Progenitor cell of endocrine pancreas (in vitro differentiated cells): Measurements from ENCODE around the gene CASP12. TPM values are rescaled to one million over a fixed set of nuclear protein-coding genes. Genes with fewer than 3 reads are reported as not detected.

ENCODE experiments used
- DNase-seq: peaks from one replicate; pipeline ENCODE4 v3.0.0; 2021; ENCODE audit warnings: low spot score; ENCODE audit not compliant: unreplicated experiment
- H3K27ac Mint-ChIP-seq: 2 replicates; pipeline ENCODE4 v1.8.0; 2021; ENCODE audit warnings: mild to moderate bottlenecking, moderate library complexity, mixed read lengths
- H3K27me3 Mint-ChIP-seq: 2 replicates; pipeline ENCODE4 v1.8.0; 2021; ENCODE audit warnings: mixed read lengths
- H3K36me3 Mint-ChIP-seq: 2 replicates; pipeline ENCODE4 v1.8.0; 2022; ENCODE audit warnings: mixed read lengths; ENCODE audit not compliant: insufficient read depth
- H3K4me1 Mint-ChIP-seq: 2 replicates; pipeline ENCODE4 v1.8.0; 2021; ENCODE audit warnings: low read depth, mixed read lengths
- H3K4me3 Mint-ChIP-seq: 2 replicates; pipeline ENCODE4 v1.8.0; 2021; ENCODE audit warnings: low read depth, mild to moderate bottlenecking, moderate library complexity, mixed read lengths
- H3K9me3 Mint-ChIP-seq: 2 replicates; pipeline ENCODE4 v1.8.0; 2021; ENCODE audit warnings: low read depth, mixed read lengths
- total RNA-seq: library from RNA; stranded (reverse); gene quantifications from 2 replicates; pipeline ENCODE4 v1.2.1, GENCODE V29; 2021
- TF ChIP-seq, protein P1 (sequence below): fragments of 200-600 bp; sonication (generic); IDR thresholded peaks from one replicate; pipeline ENCODE4 v1.5.0; 2021; ENCODE audit warnings: antibody characterized with exemption, mild to moderate bottlenecking; ENCODE audit not compliant: unreplicated experiment

Gene CASP12
- total RNA-seq, 1 donor from 2014 or later, result not detected

DNA sequence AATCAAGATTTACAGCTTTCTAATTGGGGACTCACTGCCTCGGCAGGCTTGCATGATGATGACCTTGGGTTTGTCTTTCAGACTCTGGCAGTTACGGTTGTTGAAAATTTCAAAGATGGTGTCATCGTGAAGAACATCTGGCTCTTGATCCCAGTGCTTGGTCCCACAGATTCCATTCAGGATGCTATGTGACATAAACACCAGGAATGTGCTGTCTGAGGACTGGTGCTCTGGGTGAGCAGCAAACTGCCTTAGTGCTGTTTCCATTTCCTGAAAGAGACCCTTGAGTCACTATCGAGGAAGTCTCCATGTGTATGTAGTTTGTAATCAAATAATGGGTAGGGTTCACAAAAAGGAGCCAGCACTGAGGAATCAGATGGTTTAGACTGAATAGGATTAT is 7.1 kb downstream of the CASP12 start:
- Mint-ChIP-seq H3K27ac (no peak overlapping the region), H3K4me1 (peaks cover 1% of the 10 kb centered on the region), H3K27me3 (no peaks in the 10 kb centered on the region), H3K9me3 (no peaks in the 10 kb centered on the region), H3K4me3 (no peak overlapping the region), H3K36me3 (no peaks in the 10 kb centered on the region)
- TF ChIP-seq, protein P1, sequence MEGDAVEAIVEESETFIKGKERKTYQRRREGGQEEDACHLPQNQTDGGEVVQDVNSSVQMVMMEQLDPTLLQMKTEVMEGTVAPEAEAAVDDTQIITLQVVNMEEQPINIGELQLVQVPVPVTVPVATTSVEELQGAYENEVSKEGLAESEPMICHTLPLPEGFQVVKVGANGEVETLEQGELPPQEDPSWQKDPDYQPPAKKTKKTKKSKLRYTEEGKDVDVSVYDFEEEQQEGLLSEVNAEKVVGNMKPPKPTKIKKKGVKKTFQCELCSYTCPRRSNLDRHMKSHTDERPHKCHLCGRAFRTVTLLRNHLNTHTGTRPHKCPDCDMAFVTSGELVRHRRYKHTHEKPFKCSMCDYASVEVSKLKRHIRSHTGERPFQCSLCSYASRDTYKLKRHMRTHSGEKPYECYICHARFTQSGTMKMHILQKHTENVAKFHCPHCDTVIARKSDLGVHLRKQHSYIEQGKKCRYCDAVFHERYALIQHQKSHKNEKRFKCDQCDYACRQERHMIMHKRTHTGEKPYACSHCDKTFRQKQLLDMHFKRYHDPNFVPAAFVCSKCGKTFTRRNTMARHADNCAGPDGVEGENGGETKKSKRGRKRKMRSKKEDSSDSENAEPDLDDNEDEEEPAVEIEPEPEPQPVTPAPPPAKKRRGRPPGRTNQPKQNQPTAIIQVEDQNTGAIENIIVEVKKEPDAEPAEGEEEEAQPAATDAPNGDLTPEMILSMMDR, result no peak
- DNase-seq, result no peak

DNA sequence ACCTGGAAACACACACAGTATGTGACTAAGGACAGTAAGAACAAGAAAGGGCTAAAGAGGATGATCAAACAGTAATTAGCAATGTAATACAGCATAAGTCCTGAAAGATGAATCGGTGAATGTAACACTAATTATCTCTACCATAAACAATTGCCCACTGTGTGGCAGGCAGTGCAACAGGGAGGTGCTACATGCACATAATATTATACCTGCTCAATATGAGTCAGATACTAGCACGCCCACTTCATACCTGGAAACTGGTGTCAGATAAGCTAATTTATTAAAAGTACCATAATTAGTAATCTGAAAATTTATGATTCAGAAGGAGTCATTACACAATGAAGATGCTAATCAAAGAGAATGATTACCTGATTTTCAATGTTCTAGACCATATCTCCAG is 14.9 kb downstream of the CASP12 start:
- TF ChIP-seq, protein P1, result no peak
- Mint-ChIP-seq H3K4me3 (no peak overlapping the region), H3K27me3 (no peaks in the 10 kb centered on the region), H3K4me1 (no peaks in the 10 kb centered on the region), H3K36me3 (no peaks in the 10 kb centered on the region), H3K27ac (no peak overlapping the region), H3K9me3 (no peaks in the 10 kb centered on the region)
- DNase-seq, result no peak

DNA sequence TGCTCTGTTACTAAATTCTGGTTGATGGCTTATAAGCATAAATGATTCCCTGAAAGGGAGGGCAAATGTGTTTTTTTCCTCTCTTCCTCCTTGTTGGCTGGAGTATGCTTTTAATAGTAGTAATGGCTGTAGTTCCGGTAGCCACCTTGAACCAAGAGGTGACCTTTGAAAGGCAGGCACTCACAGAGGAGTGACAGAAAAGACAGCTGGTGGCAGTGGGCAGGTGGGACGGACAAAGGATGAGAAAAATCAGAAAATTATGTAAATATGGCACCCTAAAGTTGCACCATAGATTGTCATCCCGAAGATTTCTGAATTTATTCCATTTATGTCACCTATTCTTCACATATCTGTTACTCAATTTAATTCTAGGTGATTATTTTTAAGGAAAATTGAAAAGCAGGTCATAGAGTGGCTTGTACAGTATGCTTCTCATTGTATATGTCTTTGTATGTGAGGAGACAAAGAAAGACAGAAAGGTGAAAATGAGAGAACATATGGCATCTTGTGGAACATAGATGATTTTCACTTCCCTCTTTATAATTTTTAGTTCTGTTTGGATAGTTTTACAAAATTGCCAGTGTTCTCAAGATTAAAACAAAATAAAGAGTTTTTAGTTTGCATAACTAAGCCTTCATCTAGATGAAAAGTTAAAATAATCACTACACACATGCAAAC is 17.0 kb downstream of the CASP12 start:
- Mint-ChIP-seq H3K4me1 (no peaks in the 10 kb centered on the region), H3K27me3 (no peaks in the 10 kb centered on the region), H3K9me3 (no peaks in the 10 kb centered on the region), H3K4me3 (no peak overlapping the region), H3K27ac (no peak overlapping the region), H3K36me3 (no peaks in the 10 kb centered on the region)
- TF ChIP-seq, protein P1, result no peak
- no peak for DNase-seq

DNA sequence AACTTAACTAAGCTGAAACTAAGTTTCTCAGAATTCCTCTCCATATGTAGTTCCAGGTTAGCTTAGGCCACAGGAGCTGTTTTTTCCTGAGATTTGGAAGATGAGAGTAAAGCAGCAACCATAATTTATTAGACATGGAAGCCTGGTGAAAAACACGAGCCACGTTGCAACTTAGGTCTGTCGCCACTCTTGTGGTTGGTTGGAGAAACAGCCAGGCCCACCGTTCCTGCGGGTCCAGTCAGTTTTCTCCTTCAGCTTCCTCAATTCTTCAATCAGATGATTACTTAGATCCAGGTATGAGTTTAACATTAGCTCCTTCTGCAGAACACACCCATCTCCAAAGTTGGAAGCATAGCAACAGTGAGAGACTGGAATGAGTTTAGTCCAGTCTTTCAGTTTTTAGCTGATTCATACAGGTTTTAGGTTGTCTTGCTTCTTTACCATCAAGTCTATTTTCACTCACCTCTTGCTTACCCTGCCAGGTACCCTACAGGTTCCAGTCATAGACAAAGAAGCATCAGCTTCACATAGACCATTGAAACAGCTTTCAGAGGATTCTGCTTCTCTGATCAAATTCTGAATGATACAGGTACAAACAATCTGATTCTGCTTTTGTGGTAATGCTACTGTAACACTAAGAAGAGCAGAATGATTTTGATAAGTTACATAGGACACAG is 18.6 kb downstream of the CASP12 start:
- no peaks in the 10 kb centered on the region for H3K36me3 Mint-ChIP-seq

DNA sequence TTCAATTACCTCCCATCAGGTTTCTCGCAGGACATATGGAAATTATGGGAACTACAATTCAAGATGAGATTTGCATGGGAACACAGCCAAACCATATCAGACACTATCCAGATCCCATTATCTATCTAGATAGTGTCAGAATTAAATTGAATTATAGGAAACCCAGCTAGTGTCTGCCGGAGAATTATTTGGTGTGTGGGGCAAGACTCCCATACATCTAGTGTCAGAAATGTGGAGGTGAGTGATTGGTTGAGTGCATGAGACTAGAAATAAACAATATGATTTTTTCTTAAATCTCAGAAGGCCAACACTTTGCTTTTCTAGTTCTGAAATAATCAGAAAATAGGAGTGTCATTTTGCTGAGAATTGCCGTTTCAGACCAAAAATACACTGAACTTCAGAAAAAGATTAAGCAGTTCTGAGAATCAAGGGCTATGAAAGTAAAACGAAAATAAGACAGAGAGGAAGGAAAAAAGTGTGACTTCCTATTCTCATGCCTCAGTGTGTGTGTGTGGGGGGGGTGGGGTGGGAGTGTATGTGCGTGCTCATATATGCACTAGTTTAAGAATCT is 21.3 kb downstream of the CASP12 start:
- no peaks in the 10 kb centered on the region for H3K27me3 Mint-ChIP-seq
- TF ChIP-seq, protein P1, result no peak
- no peaks in the 10 kb centered on the region for H3K4me1 Mint-ChIP-seq
- no peaks in the 10 kb centered on the region for H3K36me3 Mint-ChIP-seq
- no peak overlapping the region for H3K27ac Mint-ChIP-seq
- H3K9me3 Mint-ChIP-seq, result no peaks in the 10 kb centered on the region
- H3K4me3 Mint-ChIP-seq, result no peak overlapping the region
- no peak for DNase-seq

More for the DNA sequence above, 18.6 kb downstream of the CASP12 start:
- no peaks in the 10 kb centered on the region for H3K9me3 Mint-ChIP-seq
- H3K4me1 Mint-ChIP-seq, result no peaks in the 10 kb centered on the region
- DNase-seq, result no peak
- no peaks in the 10 kb centered on the region for H3K27me3 Mint-ChIP-seq
- no peak overlapping the region for H3K4me3 Mint-ChIP-seq
- H3K27ac Mint-ChIP-seq, result no peak overlapping the region
- TF ChIP-seq, protein P1, result no peak
